Fibroblast of lung (primary cell): ENCODE data around the gene GRIK5.

ENCODE experiments used
- EZH2 ChIP-seq: IDR thresholded peaks from 2 replicates; pipeline ENCODE4 v1.5.1; 2012; ENCODE audit warnings: low read length, control low read depth, mild to moderate bottlenecking; ENCODE audit errors: missing control alignments
- TF ChIP-seq, protein P1 (sequence below), 2 donors: IDR thresholded peaks in 1 of 2; conservative IDR thresholded peaks in 1 of 2; 1 replicate in 1 of 2; 2 replicates in 1 of 2; pipeline ENCODE4 v1.5.1; 2011 to 2012; ENCODE audit warnings: low read length in 2 of 2, control low read depth in 1 of 2, inconsistent platforms in 1 of 2, low read depth in 1 of 2, mild to moderate bottlenecking in 1 of 2

DNA sequence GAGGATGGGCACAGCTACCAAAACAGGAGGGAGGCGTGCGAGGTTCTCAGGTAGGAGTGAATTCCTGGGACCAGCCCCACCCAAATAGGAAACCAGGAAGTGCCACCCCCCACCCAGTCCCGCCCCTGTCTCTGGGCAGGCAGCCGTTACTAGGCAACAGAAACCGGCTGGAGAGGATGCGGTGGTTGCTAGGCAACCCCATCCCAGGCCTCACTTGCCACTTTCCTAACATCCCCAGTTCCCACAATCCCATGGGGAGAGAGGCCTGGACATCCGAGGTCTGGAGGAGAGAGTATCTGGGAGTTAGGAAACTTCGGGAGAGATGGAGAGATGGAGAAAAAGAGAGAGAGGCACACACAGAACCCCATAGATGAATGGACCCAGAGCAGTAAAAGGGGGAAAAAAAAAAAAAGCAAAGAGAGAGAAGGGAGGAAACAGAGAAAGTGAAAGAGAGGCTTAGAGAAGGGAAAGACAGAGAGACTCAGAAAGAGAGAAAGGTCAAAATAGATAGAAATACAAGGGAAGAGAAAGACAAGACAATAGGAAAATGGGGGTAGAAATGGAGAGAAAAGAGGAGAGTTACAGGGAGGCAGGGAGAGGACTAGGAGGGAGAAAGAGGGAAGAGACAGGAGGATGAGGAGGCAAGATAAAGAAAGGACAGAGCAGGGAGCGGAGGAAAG lies 3.8 kb downstream of the GRIK5 start:
- TF ChIP-seq, protein P1, sequence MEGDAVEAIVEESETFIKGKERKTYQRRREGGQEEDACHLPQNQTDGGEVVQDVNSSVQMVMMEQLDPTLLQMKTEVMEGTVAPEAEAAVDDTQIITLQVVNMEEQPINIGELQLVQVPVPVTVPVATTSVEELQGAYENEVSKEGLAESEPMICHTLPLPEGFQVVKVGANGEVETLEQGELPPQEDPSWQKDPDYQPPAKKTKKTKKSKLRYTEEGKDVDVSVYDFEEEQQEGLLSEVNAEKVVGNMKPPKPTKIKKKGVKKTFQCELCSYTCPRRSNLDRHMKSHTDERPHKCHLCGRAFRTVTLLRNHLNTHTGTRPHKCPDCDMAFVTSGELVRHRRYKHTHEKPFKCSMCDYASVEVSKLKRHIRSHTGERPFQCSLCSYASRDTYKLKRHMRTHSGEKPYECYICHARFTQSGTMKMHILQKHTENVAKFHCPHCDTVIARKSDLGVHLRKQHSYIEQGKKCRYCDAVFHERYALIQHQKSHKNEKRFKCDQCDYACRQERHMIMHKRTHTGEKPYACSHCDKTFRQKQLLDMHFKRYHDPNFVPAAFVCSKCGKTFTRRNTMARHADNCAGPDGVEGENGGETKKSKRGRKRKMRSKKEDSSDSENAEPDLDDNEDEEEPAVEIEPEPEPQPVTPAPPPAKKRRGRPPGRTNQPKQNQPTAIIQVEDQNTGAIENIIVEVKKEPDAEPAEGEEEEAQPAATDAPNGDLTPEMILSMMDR (conservative IDR thresholded peaks at IDR 0.05 in 1 of 2, IDR thresholded peaks at IDR 0.05 in 1 of 2; ENCODE audit: low read depth in 1 of 2, low read length in 2 of 2): no peak
- no peak for TF ChIP-seq EZH2
